Activated CD8-positive, alpha-beta T cell treated with anti-CD3 and anti-CD28 coated beads, Interleukin-2, amount 10 ng/mL, durations not matched to agents 7 days and 5 days (primary cell): ENCODE measurements around the gene ZNF865. TPM values are rescaled to one million over a fixed set of nuclear protein-coding genes. Genes with fewer than 3 reads are reported as not detected.

Source experiments
- ATAC-seq: fragments of 150-1000 bp; cut with Tn5 transposase; one replicate; pipeline ENCODE4 v1.10.0; 2021; ENCODE audit warnings: moderate library complexity
- CTCF ChIA-PET: fragments of 350-600 bp; sonication (Branson Sonifier 250); formaldehyde crosslinking; loops from one replicate; lab custom pipeline; 2021; ENCODE audit warnings: antibody characterized with exemption; lab: Charles Lee
- POLR2A ChIA-PET: fragments of 350-600 bp; sonication (Branson Sonifier 250); formaldehyde crosslinking; loops from one replicate; lab custom pipeline; 2021; ENCODE audit warnings: antibody characterized with exemption; lab: Charles Lee
- DNase-seq: peaks from one replicate; pipeline ENCODE4 v3.0.0-alpha.2; 2020
- H3K27ac Mint-ChIP-seq: one replicate; pipeline ENCODE4 v1.8.0; 2021; ENCODE audit warnings: mild to moderate bottlenecking, mixed read lengths
- H3K27me3 Mint-ChIP-seq: one replicate; pipeline ENCODE4 v1.8.0; 2021; ENCODE audit warnings: low read depth, mixed read lengths
- H3K36me3 Mint-ChIP-seq: one replicate; pipeline ENCODE4 v1.8.0; 2021; ENCODE audit warnings: low read depth, mixed read lengths
- H3K4me1 Mint-ChIP-seq: one replicate; pipeline ENCODE4 v1.8.0; 2021; ENCODE audit warnings: low read depth, mixed read lengths
- H3K4me3 Mint-ChIP-seq: one replicate; pipeline ENCODE4 v1.8.0; 2021; ENCODE audit warnings: mild to moderate bottlenecking, mixed read lengths
- H3K9me3 Mint-ChIP-seq: one replicate; pipeline ENCODE4 v1.8.0; 2022; ENCODE audit warnings: mixed read lengths; ENCODE audit not compliant: insufficient read depth
- total RNA-seq, 2 experiments: library from RNA; stranded (reverse); gene quantifications; one replicate each; pipeline ENCODE4 v1.2.3, GENCODE V29; 2021

ZNF865 gene
- total RNA-seq, 2 experiments from 2014 or later = 14.8 to 15.8 TPM

- Mint-ChIP-seq H3K27ac (peak overlapping the region; percentile 80), H3K9me3 (no peaks in the 10 kb centered on the region), H3K4me3 (peak overlapping the region; percentile 100), H3K4me1 (peaks cover 59% of the 10 kb centered on the region), H3K27me3 (peaks cover 2% of the 10 kb centered on the region), H3K36me3 (peaks cover 23% of the 10 kb centered on the region)
- no peak for ATAC-seq
- DNase-seq = no peak
- POLR2A ChIA-PET = interaction anchor here (1.1 to 1.6 kb wide), 3 partner anchors 12 to 27 kb away, joined by 3 to 5 read pairs (median 4); no protein-coding TSS in a partner anchor
- CTCF ChIA-PET = interaction anchor here (1.1 to 4.9 kb wide), 18 partner anchors 9 to 699 kb away, joined by 3 to 46 read pairs (median 10); partner anchors contain the start of genes CCDC106, FIZ1, U2AF2 and ZNF524
These were observed 28.4 kb downstream of the ZNF865 start for GRCh38 chr19:55633861-55634260.

DNA sequence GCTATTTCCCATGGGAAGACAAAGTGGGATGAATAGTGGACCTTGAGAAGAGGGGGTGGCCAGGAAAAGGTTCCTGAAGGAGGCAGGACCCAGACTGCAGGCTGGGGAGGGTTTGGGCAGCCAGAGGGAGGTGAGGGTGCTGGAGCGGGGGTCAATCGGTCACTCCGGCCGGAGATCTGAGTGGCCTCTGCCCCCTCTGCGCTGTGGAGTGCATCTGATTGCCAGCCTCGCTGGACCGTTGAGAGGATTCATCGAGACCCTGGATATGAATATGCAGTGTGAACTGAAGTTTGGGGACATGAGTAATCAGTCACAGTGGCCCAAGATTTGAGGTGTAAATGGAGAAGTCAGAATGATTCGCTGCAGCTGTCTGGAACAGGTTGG, 29.9 kb downstream of the ZNF865 start:
- peak overlapping the region; percentile 100 for H3K4me3 Mint-ChIP-seq
- POLR2A ChIA-PET = interaction anchor here (0.7 to 2.7 kb wide), 8 partner anchors 8 to 54 kb away, joined by 3 to 8 read pairs (median 3); partner anchors contain the start of genes CCDC106, FIZ1, U2AF2 and ZNF784
- ATAC-seq = no peak

DNA sequence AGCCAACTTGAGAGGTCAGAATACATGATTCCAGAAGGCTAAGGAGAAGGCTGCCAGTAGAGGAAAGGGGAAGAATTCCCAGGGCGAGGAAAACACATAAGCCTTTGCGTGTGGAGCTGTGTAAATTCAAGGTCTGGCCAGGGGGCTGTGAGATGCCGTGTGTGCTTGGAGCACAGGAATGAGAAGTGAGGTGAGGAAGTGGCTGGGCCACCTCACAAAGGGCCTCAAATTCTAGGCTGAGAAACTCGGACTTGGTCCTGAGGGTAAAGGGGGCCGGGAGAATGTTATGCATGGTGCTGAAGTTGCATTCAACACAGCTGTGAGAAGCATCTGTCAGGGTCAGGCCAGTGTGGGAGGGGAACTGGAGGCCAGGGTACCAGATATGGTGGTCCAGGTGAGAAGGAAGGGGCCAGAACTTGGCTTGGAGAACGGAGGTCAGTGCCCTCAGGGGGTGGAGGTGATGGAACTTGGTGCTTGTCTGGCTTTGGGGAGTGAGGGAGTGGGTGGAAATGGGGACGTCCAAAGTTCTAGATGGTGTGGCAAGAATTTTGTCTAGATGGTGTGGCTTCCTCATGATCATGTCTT, 30.5 kb downstream of the ZNF865 start:
- peak overlapping the region; percentile 100 for H3K4me3 Mint-ChIP-seq
- H3K9me3 Mint-ChIP-seq = no peaks in the 10 kb centered on the region
- ChIA-PET POLR2A (interaction anchor here (0.7 to 2.7 kb wide), 5 partner anchors 9 to 37 kb away, joined by 3 to 8 read pairs (median 3); partner anchors contain the start of genes CCDC106 and FIZ1), CTCF (interaction anchor here (1.1 to 2.9 kb wide), 4 partner anchors 10 to 132 kb away, joined by 4 to 17 read pairs (median 10); partner anchors contain the start of gene U2AF2)
- H3K27me3 Mint-ChIP-seq = no peaks in the 10 kb centered on the region
- DNase-seq (no peak), ATAC-seq (no peak)
- peak overlapping the region; percentile 100 for H3K27ac Mint-ChIP-seq
- peaks cover 77% of the 10 kb centered on the region for H3K4me1 Mint-ChIP-seq
- H3K36me3 Mint-ChIP-seq = peaks cover 29% of the 10 kb centered on the region

More for the DNA sequence above, 29.9 kb downstream of the ZNF865 start:
- DNase-seq = no peak
- H3K9me3 Mint-ChIP-seq = no peaks in the 10 kb centered on the region
- H3K36me3 Mint-ChIP-seq = peaks cover 28% of the 10 kb centered on the region
- no peaks in the 10 kb centered on the region for H3K27me3 Mint-ChIP-seq
- peaks cover 74% of the 10 kb centered on the region for H3K4me1 Mint-ChIP-seq
- CTCF ChIA-PET = interaction anchor here (0.9 to 4.9 kb wide), 4 partner anchors 9 to 29 kb away, joined by 4 to 46 read pairs (median 17); partner anchors contain the start of genes U2AF2 and ZNF865
- H3K27ac Mint-ChIP-seq = peak overlapping the region; percentile 100

GRCh38 chr19:55636723-55637122, 31.3 kb downstream of the ZNF865 start:
- ChIA-PET CTCF (interaction anchor here (1.1 to 2.9 kb wide), 4 partner anchors 10 to 133 kb away, joined by 4 to 17 read pairs (median 8); partner anchors contain the start of gene U2AF2), POLR2A (interaction anchor here (0.7 to 2.7 kb wide), 6 partner anchors 11 to 38 kb away, joined by 3 to 8 read pairs (median 4); partner anchors contain the start of genes CCDC106, FIZ1 and ZNF784)
- peak overlapping the region; percentile 100 for H3K4me3 Mint-ChIP-seq
- no peaks in the 10 kb centered on the region for H3K9me3 Mint-ChIP-seq
- peaks cover 29% of the 10 kb centered on the region for H3K36me3 Mint-ChIP-seq
- DNase-seq = no peak
- H3K27ac Mint-ChIP-seq = peak overlapping the region; percentile 100
- ATAC-seq = no peak
- H3K27me3 Mint-ChIP-seq = no peaks in the 10 kb centered on the region
- H3K4me1 Mint-ChIP-seq = peaks cover 76% of the 10 kb centered on the region

- DNase-seq = no peak
- H3K9me3 Mint-ChIP-seq = no peaks in the 10 kb centered on the region
- peak overlapping the region; percentile 6 for H3K27ac Mint-ChIP-seq
- no peaks in the 10 kb centered on the region for H3K27me3 Mint-ChIP-seq
- POLR2A ChIA-PET = interaction anchor here (0.8 to 2.7 kb wide), 4 partner anchors 10 to 32 kb away, joined by 3 to 8 read pairs (median 4); partner anchors contain the start of genes CCDC106 and ZNF784
- CTCF ChIA-PET = interaction anchor here (0.6 to 2.9 kb wide), 5 partner anchors 10 to 134 kb away, joined by 3 to 17 read pairs (median 4); partner anchors contain the start of genes CCDC106 and U2AF2
- ATAC-seq = no peak
- no peak overlapping the region for H3K4me3 Mint-ChIP-seq
- H3K36me3 Mint-ChIP-seq = peaks cover 31% of the 10 kb centered on the region
- H3K4me1 Mint-ChIP-seq = peaks cover 73% of the 10 kb centered on the region
These were observed 32.1 kb downstream of the ZNF865 start for GRCh38 chr19:55637534-55637933.

- H3K9me3 Mint-ChIP-seq = no peaks in the 10 kb centered on the region
- peak overlapping the region; percentile 31 for H3K4me3 Mint-ChIP-seq
- ChIA-PET CTCF (interaction anchor here (0.6 to 1.9 kb wide), 10 partner anchors 9 to 124 kb away, joined by 3 to 14 read pairs (median 3); partner anchors contain the start of genes CCDC106, FIZ1 and U2AF2), POLR2A (interaction anchor here (1.0 kb wide), 1 partner anchor 9 kb away, joined by 3 read pairs; no protein-coding TSS in a partner anchor)
- DNase-seq (peak; percentile 78), ATAC-seq (peak; percentile 10)
- H3K27me3 Mint-ChIP-seq = no peaks in the 10 kb centered on the region
- H3K36me3 Mint-ChIP-seq = peaks cover 37% of the 10 kb centered on the region
- peak overlapping the region; percentile 82 for H3K27ac Mint-ChIP-seq
- peaks cover 73% of the 10 kb centered on the region for H3K4me1 Mint-ChIP-seq
These were observed 33.5 kb downstream of the ZNF865 start for GRCh38 chr19:55638864-55639359.

DNA sequence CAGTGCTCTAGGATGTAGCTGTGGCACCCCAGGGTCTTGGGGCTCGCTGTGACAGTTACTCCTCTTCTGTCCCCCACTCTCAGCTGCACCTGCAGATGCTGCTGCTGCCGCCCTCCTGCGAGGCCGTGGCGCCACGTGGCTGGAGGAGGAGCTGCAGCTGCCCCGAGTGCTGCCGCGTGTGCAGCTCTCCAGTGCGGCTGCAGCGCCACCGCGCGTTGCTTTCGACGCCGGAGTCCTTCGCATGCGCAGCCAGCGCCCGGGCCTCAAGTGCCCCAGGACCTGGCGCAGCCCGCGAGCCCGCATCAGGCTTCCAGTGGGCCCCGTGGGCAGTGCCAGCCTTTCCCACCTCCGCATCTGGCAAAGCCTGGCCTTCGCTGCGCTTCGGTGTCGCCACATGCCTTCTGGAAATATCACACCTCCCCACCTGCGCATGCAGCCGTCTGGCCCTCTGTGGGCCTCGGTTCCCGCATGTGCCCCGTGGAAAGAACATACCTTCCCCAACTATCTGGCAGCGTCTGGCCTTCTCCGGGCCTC, 34.7 kb downstream of the ZNF865 start:
- H3K4me3 Mint-ChIP-seq = peak overlapping the region; percentile 78
- no peaks in the 10 kb centered on the region for H3K9me3 Mint-ChIP-seq
- H3K4me1 Mint-ChIP-seq = peaks cover 68% of the 10 kb centered on the region
- peaks cover 35% of the 10 kb centered on the region for H3K36me3 Mint-ChIP-seq
- DNase-seq (peak; percentile 73), ATAC-seq (peak; percentile 28)
- POLR2A ChIA-PET = interaction anchor here (0.8 kb wide), 1 partner anchor 15 kb away, joined by 4 read pairs; the partner anchor contains the start of gene U2AF2
- H3K27me3 Mint-ChIP-seq = no peaks in the 10 kb centered on the region
- peak overlapping the region; percentile 90 for H3K27ac Mint-ChIP-seq
- CTCF ChIA-PET = interaction anchor here (0.7 to 1.9 kb wide), 6 partner anchors 9 to 34 kb away, joined by 3 to 14 read pairs (median 4); partner anchors contain the start of genes U2AF2, ZNF784 and ZNF865

DNA sequence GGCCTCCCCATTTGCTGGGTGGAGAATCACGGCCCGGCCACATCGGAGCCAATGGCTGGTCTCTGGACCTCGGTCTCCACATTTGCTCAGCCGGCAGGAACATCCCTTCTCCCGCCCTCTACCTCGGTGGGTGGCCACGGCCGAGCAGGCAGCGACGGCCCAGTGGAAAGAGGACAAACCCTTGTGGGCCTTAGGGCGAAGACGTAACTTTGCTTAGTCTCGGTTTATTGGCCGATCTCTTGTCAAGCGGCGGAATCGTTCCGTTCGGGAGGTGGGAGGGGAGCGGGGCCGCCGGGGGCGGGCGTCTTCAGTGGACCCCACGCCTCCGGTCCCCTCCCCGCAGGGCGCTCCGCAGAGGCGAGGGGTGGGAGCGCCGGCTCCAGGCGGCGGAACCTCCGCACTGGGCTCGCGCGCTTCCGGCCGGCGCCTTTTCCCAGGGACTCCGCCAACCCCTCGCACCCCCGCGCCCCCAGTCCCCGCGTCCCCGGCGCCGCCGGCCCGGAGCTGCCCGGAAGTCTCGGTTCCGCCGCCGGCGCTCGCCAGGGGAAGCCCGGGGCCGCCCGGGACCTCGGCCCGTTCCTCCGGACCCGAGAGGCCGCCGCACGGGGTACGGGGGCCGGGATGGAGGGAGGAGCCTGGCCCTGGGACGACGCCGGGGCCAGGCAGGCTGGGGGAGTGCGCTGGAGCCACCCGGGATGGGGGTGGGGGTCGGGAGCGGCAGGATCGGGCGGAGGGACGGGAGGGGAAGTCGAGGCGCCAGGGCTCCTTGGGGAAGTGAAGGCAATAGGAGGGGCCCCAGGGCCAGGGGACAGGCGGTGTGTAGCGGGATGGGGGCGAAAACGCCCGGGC, 35.4 kb downstream of the ZNF865 start, which contains the start of gene ZNF580:
Gene ZNF580, plus strand, starts transcription at position 426 of the 849 bp plus-strand sequence. CDS start 1,507 bp downstream, outside the sequence.
- peak within 1 kb of the TSS; percentile 91 for H3K27ac Mint-ChIP-seq
- peaks cover 39% of the 10 kb centered on the region for H3K36me3 Mint-ChIP-seq
- no peaks in the 10 kb centered on the region for H3K9me3 Mint-ChIP-seq
- peaks cover 69% of the 10 kb centered on the region for H3K4me1 Mint-ChIP-seq
- POLR2A ChIA-PET = no interaction called here
- ATAC-seq (peak; percentile 45), DNase-seq (peak; percentile 65)
- CTCF ChIA-PET = interaction anchor here (0.7 to 1.9 kb wide), 5 partner anchors 8 to 35 kb away, joined by 3 to 14 read pairs (median 4); partner anchors contain the start of genes U2AF2 and ZNF865
- peak within 1 kb of the TSS; percentile 82 for H3K4me3 Mint-ChIP-seq
- H3K27me3 Mint-ChIP-seq = no peaks in the 10 kb centered on the region

GRCh38 chr19:55641426-55642152, 36.1 kb downstream of the ZNF865 start:
- Mint-ChIP-seq H3K4me3 (peak overlapping the region; percentile 82), H3K27me3 (no peaks in the 10 kb centered on the region), H3K4me1 (peaks cover 61% of the 10 kb centered on the region), H3K9me3 (no peaks in the 10 kb centered on the region), H3K27ac (peak overlapping the region; percentile 91), H3K36me3 (peaks cover 34% of the 10 kb centered on the region)
- ChIA-PET POLR2A (interaction anchor here (1.7 to 1.9 kb wide), 2 partner anchors 9 to 13 kb away, joined by 4 to 7 read pairs; partner anchors contain the start of gene U2AF2), CTCF (interaction anchor here (1.2 to 2.0 kb wide), 3 partner anchors 13 to 42 kb away, joined by 3 to 17 read pairs (median 6); partner anchors contain the start of genes FIZ1, U2AF2 and ZNF865)
- DNase-seq (peak; percentile 51), ATAC-seq (no peak)
